ENCODE results near the gene ALPL. TPM values are rescaled to one million over a fixed set of nuclear protein-coding genes. Genes with fewer than 3 reads are reported as not detected.
A peak's percentile ranks its signal among the peaks of the same experiment; 100 is the strongest.
"Not testable (repeated sequence)": the region's sequence is repeated elsewhere in the genome, so short reads cannot be mapped to it uniquely, and the experiment has no call there.

ALPL gene
- total RNA-seq, result 1 to 10 TPM; 1.6 to 8.6 (median 1.8) TPM

DNA sequence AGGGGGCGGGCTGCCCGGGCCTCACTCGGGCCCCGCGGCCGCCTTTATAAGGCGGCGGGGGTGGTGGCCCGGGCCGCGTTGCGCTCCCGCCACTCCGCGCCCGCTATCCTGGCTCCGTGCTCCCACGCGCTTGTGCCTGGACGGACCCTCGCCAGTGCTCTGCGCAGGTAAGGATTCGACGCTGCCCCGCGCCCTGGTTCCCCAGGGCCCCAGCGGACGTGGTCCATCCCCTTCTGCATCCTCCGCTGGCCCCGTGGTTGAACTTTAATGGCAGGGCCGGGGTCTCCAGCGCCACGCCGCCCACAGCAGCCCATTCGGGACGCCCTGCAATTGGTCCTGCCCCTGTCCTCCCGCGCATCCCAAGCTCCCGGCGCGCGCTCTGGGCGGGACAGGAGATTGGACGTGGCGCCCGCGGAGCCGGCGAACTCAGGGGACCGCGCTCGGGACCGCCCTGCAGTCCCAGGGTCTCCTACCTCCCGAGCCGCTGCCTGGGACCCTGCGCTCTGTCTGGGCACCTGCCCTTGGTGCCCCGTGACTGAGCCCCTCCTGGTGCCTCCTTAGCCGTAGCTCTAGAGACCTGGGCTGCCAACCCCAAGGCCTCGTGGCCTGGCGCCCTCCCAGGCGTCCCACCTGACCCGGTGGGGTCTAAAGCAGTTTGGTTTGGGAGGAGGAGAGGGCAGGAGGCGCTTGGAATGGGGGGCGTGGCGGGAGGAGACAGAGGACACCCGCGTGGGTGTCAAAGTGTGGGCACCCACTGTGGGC lies at the start of gene ALPL:
TSS of gene ALPL (plus strand) at position 73 of the 762 bp plus-strand sequence. CDS start 44,659 bp downstream, outside the sequence.
- H3K36me3 ChIP-seq, result no peaks in the 10 kb centered on the region
- peak within 1 kb of the TSS in 2 of 4 donors; percentile 17 to 38 for H3K4me3 ChIP-seq
- H3K9me3 ChIP-seq, result no peaks in the 10 kb centered on the region
- 27 to 29% methylated on average over 3 to 35 of the region's 67 CpGs for WGBS, 2 donors (ENCODE audit: low coverage in 1 of 2)
- peaks cover 50% of the 10 kb centered on the region for H3K27me3 ChIP-seq
- no peak for DNase-seq
- in situ Hi-C loops (cut with MboI; ENCODE audit: low pct_ligation_motif_present in 1 of 4, low pct_unique_long_range_greater_than_20kb in 1 of 4, low sequenced_read_pairs in 3 of 4), result loop anchor here in 3 of 4 donors (25.0 kb wide), 1 partner anchor 153 kb away; the partner anchor contains the start of gene RAP1GAP (in 3 of the 3)
- H3K27ac ChIP-seq, result no peak within 1 kb of the TSS
- H3K4me1 ChIP-seq, result peaks cover 0 to 18% (median 8%) of the 10 kb centered on the region in 4 donors
- TF ChIP-seq POLR2AphosphoS5 (IDR thresholded peaks at IDR 0.05), result no peak
- TF ChIP-seq, protein P1, sequence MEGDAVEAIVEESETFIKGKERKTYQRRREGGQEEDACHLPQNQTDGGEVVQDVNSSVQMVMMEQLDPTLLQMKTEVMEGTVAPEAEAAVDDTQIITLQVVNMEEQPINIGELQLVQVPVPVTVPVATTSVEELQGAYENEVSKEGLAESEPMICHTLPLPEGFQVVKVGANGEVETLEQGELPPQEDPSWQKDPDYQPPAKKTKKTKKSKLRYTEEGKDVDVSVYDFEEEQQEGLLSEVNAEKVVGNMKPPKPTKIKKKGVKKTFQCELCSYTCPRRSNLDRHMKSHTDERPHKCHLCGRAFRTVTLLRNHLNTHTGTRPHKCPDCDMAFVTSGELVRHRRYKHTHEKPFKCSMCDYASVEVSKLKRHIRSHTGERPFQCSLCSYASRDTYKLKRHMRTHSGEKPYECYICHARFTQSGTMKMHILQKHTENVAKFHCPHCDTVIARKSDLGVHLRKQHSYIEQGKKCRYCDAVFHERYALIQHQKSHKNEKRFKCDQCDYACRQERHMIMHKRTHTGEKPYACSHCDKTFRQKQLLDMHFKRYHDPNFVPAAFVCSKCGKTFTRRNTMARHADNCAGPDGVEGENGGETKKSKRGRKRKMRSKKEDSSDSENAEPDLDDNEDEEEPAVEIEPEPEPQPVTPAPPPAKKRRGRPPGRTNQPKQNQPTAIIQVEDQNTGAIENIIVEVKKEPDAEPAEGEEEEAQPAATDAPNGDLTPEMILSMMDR (IDR thresholded peaks at IDR 0.05), result no peak
- TF ChIP-seq EP300 (IDR thresholded peaks at IDR 0.05; ENCODE audit: low read depth), result no peak
- TF ChIP-seq POLR2A (IDR thresholded peaks at IDR 0.05), result no peak
- intact Hi-C loops (cut with DNase I; ENCODE audit: low total_unique reads), result loop anchor here (10.0 kb wide), 1 partner anchor 135 kb away; no protein-coding TSS in a partner anchor

- H3K36me3 ChIP-seq; intact Hi-C loops (cut with DNase I; ENCODE audit: low total_unique reads); H3K27me3 ChIP-seq; DNase-seq; H3K9me3 ChIP-seq; H3K4me3 ChIP-seq; in situ Hi-C loops (cut with MboI; ENCODE audit: low pct_ligation_motif_present in 1 of 4, low pct_unique_long_range_greater_than_20kb in 1 of 4, low sequenced_read_pairs in 3 of 4); H3K27ac ChIP-seq; H3K4me1 ChIP-seq: not testable (repeated sequence)
Observed at GRCh38 chr1:21465127-21465526, 44.1 kb upstream of the ALPL start.

DNA sequence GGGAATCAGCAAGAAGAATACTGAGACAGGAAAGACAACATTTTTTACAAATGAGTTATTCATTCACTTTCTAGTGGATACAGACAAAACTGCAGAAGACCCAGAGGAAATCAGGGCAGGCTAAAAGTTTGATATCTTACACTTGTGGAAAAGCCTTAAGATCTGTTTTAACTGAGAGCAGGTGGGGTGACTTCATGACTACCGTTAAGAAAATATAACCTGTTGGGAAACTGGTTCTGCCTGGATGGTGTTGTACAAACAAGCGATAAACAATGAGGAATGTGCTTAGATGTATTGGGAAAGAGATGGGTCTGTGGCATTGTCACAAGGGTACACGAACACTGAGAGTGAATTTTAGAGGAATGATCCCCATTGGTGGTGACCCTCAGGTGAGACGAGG lies 41.3 kb upstream of the ALPL start:
- in situ Hi-C loops (cut with MboI; ENCODE audit: low pct_ligation_motif_present in 1 of 4, low pct_unique_long_range_greater_than_20kb in 1 of 4, low sequenced_read_pairs in 3 of 4); H3K27ac ChIP-seq; intact Hi-C loops (cut with DNase I; ENCODE audit: low total_unique reads); H3K9me3 ChIP-seq; DNase-seq; H3K27me3 ChIP-seq; H3K4me3 ChIP-seq; H3K36me3 ChIP-seq; H3K4me1 ChIP-seq: not testable (repeated sequence)
- WGBS, 2 donors (ENCODE audit: low coverage in 1 of 2), result 79 to 86% methylated on average over 3 to 4 of the region's 4 CpGs

- no peak overlapping the region for H3K4me3 ChIP-seq
- intact Hi-C loops (cut with DNase I; ENCODE audit: low total_unique reads) (no loop called here), in situ Hi-C loops (cut with MboI; ENCODE audit: low pct_ligation_motif_present in 1 of 4, low pct_unique_long_range_greater_than_20kb in 1 of 4, low sequenced_read_pairs in 3 of 4) (no loop called here)
- no peaks in the 10 kb centered on the region for H3K27me3 ChIP-seq
- TF ChIP-seq, protein P1 (IDR thresholded peaks at IDR 0.05), result peak in 1 of 5 experiments; percentile 18
- TF ChIP-seq EP300 (IDR thresholded peaks at IDR 0.05; ENCODE audit: low read depth) (no peak), POLR2AphosphoS5 (IDR thresholded peaks at IDR 0.05) (no peak), POLR2A (IDR thresholded peaks at IDR 0.05) (no peak)
- H3K27ac ChIP-seq, result no peak overlapping the region
- no peaks in the 10 kb centered on the region for H3K4me1 ChIP-seq
- H3K9me3 ChIP-seq, result no peaks in the 10 kb centered on the region
- 57% methylated on average over 10 of the region's 10 CpGs; no CpG with 5 or more reads in 1 of the 2 donors for WGBS, 2 donors (ENCODE audit: low coverage in 1 of 2)
- H3K36me3 ChIP-seq, result no peaks in the 10 kb centered on the region
- no peak for DNase-seq
Observed at GRCh38 chr1:21468599-21468998, 40.6 kb upstream of the ALPL start.

GRCh38 chr1:21469581-21469980 lies 39.6 kb upstream of the ALPL start:
- in situ Hi-C loops (cut with MboI; ENCODE audit: low pct_ligation_motif_present in 1 of 4, low pct_unique_long_range_greater_than_20kb in 1 of 4, low sequenced_read_pairs in 3 of 4), result no loop called here
- no peak overlapping the region for H3K27ac ChIP-seq
- H3K27me3 ChIP-seq, result no peaks in the 10 kb centered on the region
- TF ChIP-seq, protein P1 (IDR thresholded peaks at IDR 0.05), result no peak
- no peaks in the 10 kb centered on the region for H3K36me3 ChIP-seq
- no peaks in the 10 kb centered on the region for H3K4me1 ChIP-seq
- no peak for DNase-seq
- no peaks in the 10 kb centered on the region for H3K9me3 ChIP-seq
- intact Hi-C loops (cut with DNase I; ENCODE audit: low total_unique reads), result no loop called here
- H3K4me3 ChIP-seq, result no peak overlapping the region
- WGBS, 2 donors (ENCODE audit: low coverage in 1 of 2), result 92% methylated on average over 9 of the region's 9 CpGs; no CpG with 5 or more reads in 1 of the 2 donors
